Measurements from ENCODE around the gene SNRPB. TPM values are rescaled to one million over a fixed set of nuclear protein-coding genes. Genes with fewer than 3 reads are reported as not detected.

Gene SNRPB
- total RNA-seq, 1 donor from 2014 or later, result 144 TPM

- no peak for DNase-seq (ENCODE audit: low spot score in 2 of 2, unreplicated experiment in 2 of 2)
- no peak overlapping the region for H3K27ac Mint-ChIP-seq
- no peak for TF ChIP-seq CTCF (IDR thresholded peaks at IDR 0.05; ENCODE audit: unreplicated experiment)
- H3K36me3 Mint-ChIP-seq, result peaks cover 50% of the 10 kb centered on the region
- H3K9me3 Mint-ChIP-seq, result peaks cover 10% of the 10 kb centered on the region
- no peaks in the 10 kb centered on the region for H3K27me3 Mint-ChIP-seq (ENCODE audit: low read depth)
- H3K4me3 Mint-ChIP-seq, result no peak overlapping the region
- no peaks in the 10 kb centered on the region for H3K4me1 Mint-ChIP-seq
These were observed 9.8 kb upstream of the SNRPB start for GRCh38 chr20:2480381-2480780.

- Mint-ChIP-seq H3K27me3 (ENCODE audit: low read depth) (no peaks in the 10 kb centered on the region), H3K27ac (no peak overlapping the region), H3K4me3 (no peak overlapping the region), H3K9me3 (peaks cover 22% of the 10 kb centered on the region), H3K4me1 (no peaks in the 10 kb centered on the region), H3K36me3 (peaks cover 35% of the 10 kb centered on the region)
- DNase-seq (ENCODE audit: low spot score in 2 of 2, unreplicated experiment in 2 of 2), result no peak
- no peak for TF ChIP-seq CTCF (IDR thresholded peaks at IDR 0.05; ENCODE audit: unreplicated experiment)
These were observed 6.4 kb upstream of the SNRPB start for GRCh38 chr20:2476742-2477615.

GRCh38 chr20:2475850-2476741, 5.5 kb upstream of the SNRPB start:
- Mint-ChIP-seq H3K27ac (no peak overlapping the region), H3K27me3 (ENCODE audit: low read depth) (no peaks in the 10 kb centered on the region), H3K9me3 (peaks cover 20% of the 10 kb centered on the region), H3K4me3 (no peak overlapping the region), H3K36me3 (peaks cover 28% of the 10 kb centered on the region), H3K4me1 (peaks cover 1% of the 10 kb centered on the region)
- TF ChIP-seq CTCF (IDR thresholded peaks at IDR 0.05; ENCODE audit: unreplicated experiment), result no peak
- no peak for DNase-seq (ENCODE audit: low spot score in 2 of 2, unreplicated experiment in 2 of 2)

- H3K4me1 Mint-ChIP-seq, result peaks cover 18% of the 10 kb centered on the region
- no peaks in the 10 kb centered on the region for H3K27me3 Mint-ChIP-seq (ENCODE audit: low read depth)
- no peak overlapping the region for H3K4me3 Mint-ChIP-seq
- no peak for TF ChIP-seq CTCF (IDR thresholded peaks at IDR 0.05; ENCODE audit: unreplicated experiment)
- no peak overlapping the region for H3K27ac Mint-ChIP-seq
- peaks cover 12% of the 10 kb centered on the region for H3K9me3 Mint-ChIP-seq
- peaks cover 10% of the 10 kb centered on the region for H3K36me3 Mint-ChIP-seq
- DNase-seq (ENCODE audit: low spot score in 2 of 2, unreplicated experiment in 2 of 2), result no peak
These were observed 2.9 kb upstream of the SNRPB start for GRCh38 chr20:2473516-2473915.

GRCh38 chr20:2469991-2470422, 582 bp downstream of the SNRPB start:
- Mint-ChIP-seq H3K27me3 (ENCODE audit: low read depth) (no peaks in the 10 kb centered on the region), H3K4me3 (peak overlapping the region; percentile 99), H3K36me3 (peaks cover 19% of the 10 kb centered on the region), H3K9me3 (peaks cover 12% of the 10 kb centered on the region), H3K4me1 (peaks cover 29% of the 10 kb centered on the region), H3K27ac (peak overlapping the region; percentile 98)
- no peak for DNase-seq (ENCODE audit: low spot score in 2 of 2, unreplicated experiment in 2 of 2)
- TF ChIP-seq CTCF (IDR thresholded peaks at IDR 0.05; ENCODE audit: unreplicated experiment), result no peak
